IgD-negative memory B cell (primary cell): Measurements from ENCODE around the gene IQSEC1. TPM values are rescaled to one million over a fixed set of nuclear protein-coding genes. Genes with fewer than 3 reads are reported as not detected.

ENCODE experiments used
- H3K27ac Mint-ChIP-seq, 3 donors: one replicate each; pipeline ENCODE4 v1.8.0; 2020 to 2022; ENCODE audit warnings: mild to moderate bottlenecking in 3 of 3, mixed read lengths in 3 of 3, moderate library complexity in 1 of 3
- H3K27me3 Mint-ChIP-seq: one replicate; pipeline ENCODE4 v1.8.0; 2021; ENCODE audit warnings: mixed read lengths
- H3K36me3 Mint-ChIP-seq: one replicate; pipeline ENCODE4 v1.8.0; 2020; ENCODE audit warnings: mild to moderate bottlenecking, mixed read lengths
- H3K4me1 Mint-ChIP-seq, 3 donors: one replicate each; pipeline ENCODE4 v1.8.0; 2020 to 2022; ENCODE audit warnings: mixed read lengths in 3 of 3, mild to moderate bottlenecking in 1 of 3
- H3K4me3 Mint-ChIP-seq, 4 donors: one replicate each; pipeline ENCODE4 v1.8.0; 2020 to 2022; ENCODE audit warnings: mild to moderate bottlenecking in 4 of 4, mixed read lengths in 4 of 4, moderate library complexity in 3 of 4
- H3K9me3 Mint-ChIP-seq, 3 donors: one replicate each; pipeline ENCODE4 v1.8.0; 2020 to 2021; ENCODE audit warnings: mixed read lengths in 3 of 3, mild to moderate bottlenecking in 1 of 3
- polyA plus RNA-seq: library from polyadenylated mRNA; unstranded; fragments of 300-500 nt; fragmentation: Illumina TruSeq; gene quantifications from one replicate; pipeline ENCODE4 v1.2.3, GENCODE V29; 2021

Gene IQSEC1
- polyA plus RNA-seq, 1 donor from 2014 or later = 52.5 TPM

DNA sequence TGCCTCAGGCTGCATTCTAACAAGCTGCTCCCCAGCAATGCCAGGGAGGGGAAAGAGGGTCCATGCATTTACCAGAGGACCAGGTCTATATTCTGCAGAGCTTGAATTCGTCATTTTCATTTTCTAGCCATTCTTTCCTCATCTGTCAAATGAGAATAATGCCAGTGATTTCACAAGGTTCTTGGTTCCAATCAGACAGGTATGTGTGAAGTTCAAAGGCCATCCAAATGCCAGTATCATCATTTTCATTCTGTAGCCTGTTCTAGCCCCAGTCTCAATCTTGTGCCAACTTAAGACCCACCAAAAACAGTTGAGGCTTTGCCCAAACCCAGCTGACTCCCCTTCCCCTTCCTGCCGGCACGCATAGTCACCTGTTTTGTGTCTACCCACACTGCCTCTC is 112.7 kb downstream of the IQSEC1 start:
- H3K27ac Mint-ChIP-seq = peak overlapping the region; percentile 13 to 81 (median 74)
- peaks cover 1% of the 10 kb centered on the region for H3K36me3 Mint-ChIP-seq
- H3K27me3 Mint-ChIP-seq = no peaks in the 10 kb centered on the region
- no peaks in the 10 kb centered on the region for H3K9me3 Mint-ChIP-seq
- peaks cover 61 to 85% (median 73%) of the 10 kb centered on the region in 3 donors for H3K4me1 Mint-ChIP-seq
- peak overlapping the region; percentile 52 to 94 (median 78) for H3K4me3 Mint-ChIP-seq

- Mint-ChIP-seq H3K27me3 (no peaks in the 10 kb centered on the region), H3K9me3 (no peaks in the 10 kb centered on the region), H3K27ac (peak overlapping the region; percentile 36 to 76 (median 74)), H3K36me3 (peaks cover 1% of the 10 kb centered on the region), H3K4me3 (peak overlapping the region; percentile 52 to 94 (median 74)), H3K4me1 (peaks cover 66 to 86% (median 73%) of the 10 kb centered on the region in 3 donors)
Measured at GRCh38 chr3:12959838-12960378, 113.3 kb downstream of the IQSEC1 start.

- Mint-ChIP-seq H3K36me3 (peaks cover 1% of the 10 kb centered on the region), H3K4me1 (peaks cover 67 to 86% (median 75%) of the 10 kb centered on the region in 3 donors), H3K9me3 (no peaks in the 10 kb centered on the region), H3K27me3 (no peaks in the 10 kb centered on the region), H3K4me3 (peak overlapping the region; percentile 52 to 94 (median 74)), H3K27ac (peak overlapping the region; percentile 36 to 76 (median 74))
Measured at GRCh38 chr3:12959410-12959809, 113.8 kb downstream of the IQSEC1 start.

GRCh38 chr3:12957824-12958792 is 115.1 kb downstream of the IQSEC1 start:
- peak overlapping the region in 3 of 4 donors; percentile 30 to 53 (median 43) for H3K4me3 Mint-ChIP-seq
- peaks cover 60 to 80% (median 68%) of the 10 kb centered on the region in 3 donors for H3K4me1 Mint-ChIP-seq
- H3K9me3 Mint-ChIP-seq = no peaks in the 10 kb centered on the region
- H3K27ac Mint-ChIP-seq = peak overlapping the region; percentile 66 to 74 (median 67)
- peaks cover 1% of the 10 kb centered on the region for H3K36me3 Mint-ChIP-seq
- no peaks in the 10 kb centered on the region for H3K27me3 Mint-ChIP-seq

- peak overlapping the region in 1 of 3 donors; percentile 59 for H3K27ac Mint-ChIP-seq
- no peaks in the 10 kb centered on the region for H3K27me3 Mint-ChIP-seq
- no peaks in the 10 kb centered on the region for H3K9me3 Mint-ChIP-seq
- H3K4me1 Mint-ChIP-seq = peaks cover 52 to 76% (median 62%) of the 10 kb centered on the region in 3 donors
- peaks cover 1% of the 10 kb centered on the region for H3K36me3 Mint-ChIP-seq
- H3K4me3 Mint-ChIP-seq = peak overlapping the region in 2 of 4 donors; percentile 23 to 30
Measured at GRCh38 chr3:12957339-12957738, 115.9 kb downstream of the IQSEC1 start.

- peak overlapping the region; percentile 18 to 92 (median 39) for H3K27ac Mint-ChIP-seq
- H3K4me3 Mint-ChIP-seq = peak overlapping the region in 2 of 4 donors; percentile 27 to 71
- H3K27me3 Mint-ChIP-seq = no peaks in the 10 kb centered on the region
- peaks cover 49 to 70% (median 58%) of the 10 kb centered on the region in 3 donors for H3K4me1 Mint-ChIP-seq
- peaks cover 1% of the 10 kb centered on the region for H3K36me3 Mint-ChIP-seq
- H3K9me3 Mint-ChIP-seq = no peaks in the 10 kb centered on the region
Measured at GRCh38 chr3:12956316-12956660, 116.9 kb downstream of the IQSEC1 start.

DNA sequence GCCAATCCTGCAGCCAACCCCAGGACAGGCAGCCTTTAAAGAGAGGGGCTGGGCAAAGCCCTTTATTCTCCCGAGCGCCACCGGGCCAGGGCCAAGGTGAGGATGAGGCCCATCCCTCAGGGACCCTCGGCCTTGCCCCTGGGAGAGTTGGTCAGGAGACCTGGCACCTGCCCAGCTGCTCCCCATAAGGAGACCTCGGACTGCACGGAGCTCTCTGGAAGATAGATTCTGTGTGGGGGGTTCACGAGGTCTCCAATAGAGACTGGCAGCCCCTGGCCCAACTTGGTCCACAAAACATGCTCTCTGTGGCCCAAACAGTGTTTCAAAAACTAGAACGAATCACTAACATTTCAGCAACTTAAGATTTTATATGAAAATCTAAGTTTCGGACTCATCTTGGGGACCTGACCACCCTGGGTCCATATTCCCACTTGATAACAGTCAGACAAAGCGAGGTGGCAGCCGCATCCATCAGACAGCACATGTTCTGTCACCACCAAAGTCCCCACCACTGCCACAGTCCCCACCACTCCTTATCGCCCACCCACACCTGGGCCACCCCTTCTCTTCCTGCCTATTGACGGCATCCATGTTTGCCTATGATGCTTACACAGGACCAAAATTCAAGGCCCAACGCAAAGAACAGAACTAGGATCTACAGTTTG is 117.4 kb downstream of the IQSEC1 start:
- peaks cover 48 to 65% (median 54%) of the 10 kb centered on the region in 3 donors for H3K4me1 Mint-ChIP-seq
- peak overlapping the region; percentile 59 to 90 (median 68) for H3K4me3 Mint-ChIP-seq
- peak overlapping the region; percentile 18 to 92 (median 90) for H3K27ac Mint-ChIP-seq
- no peaks in the 10 kb centered on the region for H3K27me3 Mint-ChIP-seq
- H3K36me3 Mint-ChIP-seq = peaks cover 1% of the 10 kb centered on the region
- no peaks in the 10 kb centered on the region for H3K9me3 Mint-ChIP-seq

GRCh38 chr3:12954891-12955650 is 118.2 kb downstream of the IQSEC1 start:
- H3K4me1 Mint-ChIP-seq = peaks cover 43 to 59% (median 50%) of the 10 kb centered on the region in 3 donors

DNA sequence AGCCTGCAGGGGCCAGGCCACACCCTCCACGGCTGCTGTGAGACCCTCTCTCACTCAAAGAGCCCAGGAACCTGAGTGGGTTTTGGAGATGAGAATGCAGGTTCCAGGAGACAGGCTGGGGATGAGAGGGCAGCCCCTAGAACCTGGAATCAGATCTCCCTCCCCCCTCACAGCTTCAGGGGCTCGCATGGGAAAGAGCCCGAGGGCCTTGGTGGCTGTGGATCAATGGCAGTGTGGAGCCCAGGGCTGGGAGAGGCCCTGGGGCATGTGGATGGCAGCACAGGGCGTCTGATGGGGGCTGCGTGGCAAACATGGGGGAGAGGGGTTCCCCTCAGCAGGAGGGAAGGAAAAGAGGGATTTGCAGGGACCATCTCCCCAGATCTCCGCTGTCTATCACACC is 119.0 kb downstream of the IQSEC1 start:
- Mint-ChIP-seq H3K4me1 (peaks cover 46 to 56% (median 50%) of the 10 kb centered on the region in 3 donors), H3K4me3 (peak overlapping the region in 2 of 4 donors; percentile 34 to 60), H3K9me3 (no peaks in the 10 kb centered on the region), H3K27ac (peak overlapping the region; percentile 82 to 90 (median 90)), H3K36me3 (no peaks in the 10 kb centered on the region), H3K27me3 (no peaks in the 10 kb centered on the region)

More at GRCh38 chr3:12954891-12955650, 118.2 kb downstream of the IQSEC1 start:
- H3K27ac Mint-ChIP-seq = peak overlapping the region; percentile 82 to 90 (median 90)
- peak overlapping the region; percentile 59 to 90 (median 78) for H3K4me3 Mint-ChIP-seq
- no peaks in the 10 kb centered on the region for H3K9me3 Mint-ChIP-seq
- no peaks in the 10 kb centered on the region for H3K27me3 Mint-ChIP-seq
- peaks cover 1% of the 10 kb centered on the region for H3K36me3 Mint-ChIP-seq

GRCh38 chr3:12953201-12953995 is 119.8 kb downstream of the IQSEC1 start:
- Mint-ChIP-seq H3K9me3 (no peaks in the 10 kb centered on the region), H3K36me3 (no peaks in the 10 kb centered on the region), H3K27ac (peak overlapping the region; percentile 28 to 90 (median 31)), H3K27me3 (no peaks in the 10 kb centered on the region), H3K4me3 (no peak overlapping the region), H3K4me1 (peaks cover 45 to 57% (median 50%) of the 10 kb centered on the region in 3 donors)

- no peak overlapping the region for H3K4me3 Mint-ChIP-seq
- H3K4me1 Mint-ChIP-seq = peaks cover 45 to 55% (median 45%) of the 10 kb centered on the region in 3 donors
- no peaks in the 10 kb centered on the region for H3K36me3 Mint-ChIP-seq
- peak overlapping the region in 1 of 3 donors; percentile 38 for H3K27ac Mint-ChIP-seq
- no peaks in the 10 kb centered on the region for H3K27me3 Mint-ChIP-seq
- H3K9me3 Mint-ChIP-seq = no peaks in the 10 kb centered on the region
Measured at GRCh38 chr3:12952343-12953200, 120.7 kb downstream of the IQSEC1 start.

DNA sequence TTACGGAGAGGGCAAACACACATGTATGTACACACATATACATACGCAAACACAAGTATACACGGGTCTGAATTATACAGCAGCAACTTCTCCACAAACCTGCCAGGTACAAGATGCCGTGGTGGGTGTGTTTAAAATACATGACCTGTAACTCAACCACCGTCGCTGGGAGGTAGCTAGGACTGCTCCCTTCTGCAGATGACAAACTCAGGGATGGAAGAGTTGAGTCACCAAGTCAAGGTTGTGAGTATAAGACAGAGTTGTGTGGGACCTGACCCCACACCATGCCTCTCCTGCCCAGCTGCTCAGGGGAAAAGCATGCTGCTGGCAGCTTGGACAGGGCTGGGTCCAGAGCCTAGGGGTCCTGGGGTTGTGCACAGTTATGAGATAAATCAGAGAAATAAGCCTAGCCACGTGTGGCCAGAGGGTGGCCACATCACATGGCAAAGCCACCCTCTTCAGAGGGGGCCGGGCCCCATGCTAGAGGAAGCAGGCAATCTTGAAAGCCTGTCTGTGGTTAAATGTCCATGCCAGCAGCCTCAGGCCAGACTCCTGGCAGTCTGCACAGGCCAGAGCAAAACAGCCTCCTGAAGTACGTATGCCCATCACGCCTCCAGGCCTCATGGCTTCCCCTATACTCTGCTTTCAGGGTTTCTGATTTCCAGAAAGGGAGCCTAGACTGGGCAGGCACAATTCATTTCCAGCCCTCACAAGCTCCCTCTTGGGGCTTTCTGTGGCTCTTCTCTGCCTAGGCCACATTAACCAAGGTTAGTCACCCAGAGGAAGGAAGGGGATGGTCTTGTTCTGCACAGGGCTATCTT is 124.1 kb downstream of the IQSEC1 start:
- Mint-ChIP-seq H3K36me3 (no peaks in the 10 kb centered on the region), H3K4me3 (peak overlapping the region in 3 of 4 donors; percentile 22 to 68 (median 60)), H3K27ac (peak overlapping the region in 2 of 3 donors; percentile 39 to 79), H3K9me3 (no peaks in the 10 kb centered on the region), H3K4me1 (peaks cover 33 to 44% (median 41%) of the 10 kb centered on the region in 3 donors), H3K27me3 (no peaks in the 10 kb centered on the region)
